Adrenal gland (tissue), 12 donors: ENCODE results near the gene AVPR2. TPM values are rescaled to one million over a fixed set of nuclear protein-coding genes. Genes with fewer than 3 reads are reported as not detected.

ENCODE experiments used
- DNase-seq, 7 donors: peaks; one replicate each; pipeline ENCODE4 v3.0.0-alpha.2; 2019 to 2020
- H3K27ac ChIP-seq, 5 donors: fragments of 200-600 bp; sonication (generic) in 4 of 5; 1 replicate in 3 of 5; 2 replicates in 2 of 5; pipeline versions ENCODE4 v1.5.1 to v1.8.0; 2016 to 2020; ENCODE audit warnings: mild to moderate bottlenecking in 1 of 5
- H3K27me3 ChIP-seq: fragments of 200-600 bp; 2 replicates; pipeline ENCODE4 v1.8.0; 2021
- H3K36me3 ChIP-seq, 2 donors: fragments of 200-600 bp; replicated peaks in 1 of 2; 1 replicate in 1 of 2; 2 replicates in 1 of 2; pipeline versions ENCODE4 v1.5.1 to v1.8.0; 2018 to 2022
- H3K4me1 ChIP-seq, 2 donors: fragments of 200-600 bp; replicated peaks in 1 of 2; 1 replicate in 1 of 2; 2 replicates in 1 of 2; pipeline versions ENCODE4 v1.5.1 to v1.8.0; 2018 to 2021
- H3K4me3 ChIP-seq, 4 donors: fragments of 200-600 bp; sonication (generic) in 3 of 4; one replicate each; pipeline ENCODE4 v1.5.1; 2016 to 2018
- H3K9me3 ChIP-seq, 3 donors: fragments of 200-600 bp; sonication (generic) in 1 of 3; replicated peaks in 1 of 3; 1 replicate in 2 of 3; 2 replicates in 1 of 3; pipeline versions ENCODE4 v1.5.1 to v1.8.0; 2016 to 2021
- CTCF ChIP-seq, 6 experiments: fragments of 450-650 bp in 4 of 6; fragments of 200-600 bp in 2 of 6; sonication (generic) in 1 of 6; IDR thresholded peaks; 1 replicate in 5 of 6; 2 replicates in 1 of 6; pipeline versions ENCODE4 v1.5.1 to v1.8.0; 2016 to 2021; ENCODE audit warnings: antibody characterized with exemption in 6 of 6, mild to moderate bottlenecking in 2 of 6, moderate library complexity in 1 of 6
- POLR2A ChIP-seq, 2 donors: fragments of 450-650 bp; IDR thresholded peaks; one replicate each; pipeline ENCODE4 v1.6.1; 2017; ENCODE audit warnings: antibody characterized with exemption in 2 of 2, mild to moderate bottlenecking in 2 of 2, moderate library complexity in 1 of 2
- WGBS, 4 donors: extraction: QIAGEN DNeasy Blood & Tissue Kit in 2 of 4; methylation state at CpG; one replicate each; pipeline versions ENCODE4 v1.1.5 to v1.1.7; 2013 to 2017; 5-methylcytosine and 5-hydroxymethylcytosine counted together
- intact Hi-C, 2 donors: fragments of 100-400 bp; cut with DNase I; formaldehyde crosslinking; loops; one replicate each; pipeline versions ENCODE4 v1.14.1 to v1.15.0; 2022 to 2023
- polyA plus RNA-seq, 3 donors: library from polyadenylated mRNA; stranded (reverse); fragments of 200-250 nt in 2 of 3; fragments of 350-450 nt in 1 of 3; fragmentation: Illumina TruSeq in 1 of 3; extraction: RNeasy Lipid Tissue Mini Kit (QIAGEN cat#74804) in 1 of 3; gene quantifications; one replicate each; pipeline ENCODE4 v1.2.3, GENCODE V29; 2013 to 2014
- total RNA-seq, 9 donors: library from RNA; depleted of rRNA in 4 of 9; stranded (reverse); fragments of >200 nt in 4 of 9; fragments of 120-200 nt in 1 of 9; fragmentation: NEBNext Ultra II Directional in 1 of 9; extraction: Animal tissue kit (Norgen Biotek cat#: 25700) in 1 of 9; gene quantifications; one replicate each; pipeline versions ENCODE4 v1.1.0 to v1.2.4, GENCODE V29; 2013 to 2023
- donor health status: healthy with polysubstance abuse.
- donor health status: Bipolar disorder and iron deficiency.
- donor health status: DM: yes; HTN: yes; CAD: no.
- donor health status: DM: no; HTN: no; CAD: no.
- donor health status: DM: no; HTN: no; CAD: no.
- donor health status: DM: yes; HTN: yes; CAD: no.

AVPR2 gene
- total and polyA plus RNA-seq, 12 donors: 0.11 to 1.6 (median 0.69) TPM; not detected in 1

- 57 to 74% (median 65%) methylated on average over 22 to 30 of the region's 30 CpGs for WGBS, 4 donors
- peak in 1 of 7 donors; percentile 41 for DNase-seq
- intact Hi-C loops: no loop called here
- no peak overlapping the region for H3K4me3 ChIP-seq
- H3K27me3 ChIP-seq: no peaks in the 10 kb centered on the region
- peaks cover 0 to 17% of the 10 kb centered on the region in 2 donors for H3K4me1 ChIP-seq
- TF ChIP-seq CTCF (IDR thresholded peaks at IDR 0.05): no peak
- no peak for TF ChIP-seq POLR2A (IDR thresholded peaks at IDR 0.05)
- H3K9me3 ChIP-seq: no peaks in the 10 kb centered on the region
- H3K27ac ChIP-seq: peak overlapping the region in 2 of 5 donors; percentile 33 to 73
- H3K36me3 ChIP-seq: peaks cover 0 to 56% of the 10 kb centered on the region in 2 donors
Observed at GRCh38 chrX:153948847-153949805, 44.7 kb downstream of the AVPR2 start.

DNA sequence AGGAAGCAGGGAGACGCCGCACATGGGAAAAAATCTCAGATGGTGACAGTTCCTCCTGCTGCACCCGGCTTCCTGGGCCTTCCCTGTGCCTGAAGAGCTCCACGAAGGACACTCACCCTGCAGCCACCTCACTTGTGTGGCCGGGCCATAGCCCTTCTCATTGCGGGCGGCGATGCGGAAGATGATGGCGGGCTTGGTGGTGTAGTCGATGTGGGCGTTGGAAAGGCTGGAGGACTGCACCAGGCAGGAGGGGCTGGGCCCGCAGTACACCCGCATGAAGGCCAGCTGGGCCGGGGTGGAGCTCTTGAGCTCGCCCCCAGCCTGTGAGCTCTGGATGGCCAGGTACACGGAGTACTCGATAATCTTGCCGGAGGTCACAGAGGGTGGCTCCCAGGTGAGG, 45.7 kb downstream of the AVPR2 start:
- no peaks in the 10 kb centered on the region for H3K27me3 ChIP-seq
- WGBS, 4 donors: 72 to 92% (median 81%) methylated on average over 3 to 19 of the region's 19 CpGs
- H3K36me3 ChIP-seq: peaks cover 0 to 65% of the 10 kb centered on the region in 2 donors
- DNase-seq: no peak
- no peak overlapping the region for H3K4me3 ChIP-seq
- peak overlapping the region in 1 of 5 donors; percentile 33 for H3K27ac ChIP-seq
- TF ChIP-seq POLR2A (IDR thresholded peaks at IDR 0.05) (no peak), CTCF (IDR thresholded peaks at IDR 0.05) (no peak)
- no peaks in the 10 kb centered on the region for H3K9me3 ChIP-seq
- intact Hi-C loops: no loop called here
- H3K4me1 ChIP-seq: peaks cover 0 to 17% of the 10 kb centered on the region in 2 donors

DNA sequence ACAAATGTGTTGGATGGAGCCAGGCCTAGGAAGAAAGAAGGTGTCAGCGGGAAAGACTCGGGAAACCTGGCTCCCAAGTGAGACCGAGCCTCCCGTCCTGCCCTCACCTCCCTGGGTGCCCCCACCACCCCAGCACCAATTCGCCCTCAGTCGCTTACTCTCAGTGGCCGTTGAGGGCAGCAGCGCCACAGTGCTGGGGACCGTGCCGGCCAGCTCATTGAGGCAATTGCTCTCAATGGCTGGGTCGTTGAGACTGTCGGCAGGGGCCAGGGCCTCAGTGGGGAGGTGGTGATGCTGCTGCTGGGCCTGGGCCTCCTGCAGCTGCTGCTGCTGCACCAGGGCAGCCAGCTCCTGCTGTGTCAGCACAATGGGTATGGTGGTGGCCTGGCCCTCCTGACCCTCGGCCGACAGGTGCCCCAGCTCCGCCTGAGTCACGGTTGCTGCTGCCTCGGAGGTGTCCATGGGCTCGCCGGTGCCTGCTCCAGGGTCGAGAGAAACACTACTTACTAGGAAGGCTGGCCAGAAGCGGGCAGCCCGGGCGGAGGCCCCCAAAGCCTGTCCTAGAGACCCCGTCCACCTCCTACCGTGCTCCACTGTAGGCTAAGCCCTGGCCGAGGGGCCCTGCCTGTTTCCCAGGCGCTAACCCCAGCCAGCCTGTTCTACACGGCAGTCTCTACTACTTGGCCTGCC, 47.4 kb downstream of the AVPR2 start:
- intact Hi-C loops: no loop called here
- no peaks in the 10 kb centered on the region for H3K27me3 ChIP-seq
- peaks cover 0 to 82% of the 10 kb centered on the region in 2 donors for H3K36me3 ChIP-seq
- no peak overlapping the region for H3K27ac ChIP-seq
- H3K4me1 ChIP-seq: peaks cover 0 to 17% of the 10 kb centered on the region in 2 donors
- H3K9me3 ChIP-seq: no peaks in the 10 kb centered on the region
- H3K4me3 ChIP-seq: no peak overlapping the region
- no peak for TF ChIP-seq POLR2A (IDR thresholded peaks at IDR 0.05)
- TF ChIP-seq CTCF (IDR thresholded peaks at IDR 0.05): no peak
- 88 to 97% (median 92%) methylated on average over 7 to 28 of the region's 28 CpGs for WGBS, 4 donors
- no peak for DNase-seq

DNA sequence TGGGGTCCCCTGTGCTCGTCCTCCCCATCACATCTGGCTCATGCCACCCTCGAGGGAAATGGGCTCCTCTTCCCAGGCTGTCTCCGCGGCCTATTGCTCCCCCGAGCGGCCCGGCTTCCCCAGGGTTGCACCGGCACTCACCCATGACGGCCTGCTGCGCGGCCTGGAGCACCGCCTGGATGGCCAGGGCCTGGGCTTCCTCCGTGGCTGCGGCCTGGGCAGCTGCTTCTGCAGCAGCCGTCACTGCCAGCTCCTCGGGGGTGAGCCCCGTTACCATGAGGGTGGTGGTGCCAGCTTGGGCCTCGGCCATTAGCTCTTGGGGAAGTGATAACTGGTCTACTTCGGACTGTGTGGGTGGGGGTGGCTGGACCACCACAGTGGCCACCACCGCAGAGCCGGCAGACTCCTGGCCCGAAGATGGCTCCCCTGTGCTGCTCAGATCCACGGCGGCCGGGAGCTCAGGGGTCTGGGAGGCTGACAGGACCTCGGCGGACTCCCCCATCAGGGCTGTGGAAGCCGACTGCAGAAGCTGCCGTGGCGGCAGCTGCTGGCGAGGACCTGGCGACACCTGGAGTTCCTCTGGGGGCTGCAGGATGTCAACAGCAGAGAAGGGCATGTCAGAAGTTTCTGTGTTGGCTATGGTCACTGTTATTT, 48.0 kb downstream of the AVPR2 start:
- Histone ChIP-seq H3K4me3 (no peak overlapping the region), H3K27me3 (no peaks in the 10 kb centered on the region), H3K4me1 (peaks cover 0 to 16% of the 10 kb centered on the region in 2 donors), H3K27ac (peak overlapping the region in 1 of 5 donors; percentile 8), H3K9me3 (no peaks in the 10 kb centered on the region), H3K36me3 (peaks cover 0 to 89% of the 10 kb centered on the region in 2 donors)
- WGBS, 4 donors: 87 to 93% (median 90%) methylated on average over 9 to 32 of the region's 32 CpGs
- no peak for DNase-seq
- TF ChIP-seq POLR2A (IDR thresholded peaks at IDR 0.05) (no peak), CTCF (IDR thresholded peaks at IDR 0.05) (no peak)
- intact Hi-C loops: no loop called here
